Retina (tissue), 1 donor: ENCODE data around the gene PTPRG.

Experiments used
- DNase-seq: peaks from one replicate; pipeline ENCODE4 v3.0.0-alpha.2; 2016

The PTPRG gene

DNA sequence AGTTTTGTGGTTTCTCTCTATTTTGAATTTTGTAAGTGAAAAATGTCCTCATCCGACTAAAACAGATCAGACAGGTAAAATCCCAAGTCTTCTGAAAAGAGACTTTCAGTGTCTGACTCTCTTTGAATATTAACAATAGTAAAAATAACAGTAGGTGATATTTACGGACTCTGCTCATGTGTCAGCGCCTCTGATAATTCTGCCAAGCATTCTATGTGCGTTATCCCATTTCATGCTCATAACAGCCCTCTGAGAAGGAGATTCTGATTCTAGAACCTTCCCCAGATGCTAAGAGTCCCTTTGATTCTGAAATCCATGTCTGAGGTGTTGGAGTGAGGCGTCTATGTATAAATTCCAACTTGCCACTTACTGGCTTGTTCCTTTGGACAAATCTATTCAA lies 529.1 kb downstream of the PTPRG start:
- no peak for DNase-seq

GRCh38 chr3:62093025-62093424 lies 531.7 kb downstream of the PTPRG start:
- DNase-seq: no peak

DNA sequence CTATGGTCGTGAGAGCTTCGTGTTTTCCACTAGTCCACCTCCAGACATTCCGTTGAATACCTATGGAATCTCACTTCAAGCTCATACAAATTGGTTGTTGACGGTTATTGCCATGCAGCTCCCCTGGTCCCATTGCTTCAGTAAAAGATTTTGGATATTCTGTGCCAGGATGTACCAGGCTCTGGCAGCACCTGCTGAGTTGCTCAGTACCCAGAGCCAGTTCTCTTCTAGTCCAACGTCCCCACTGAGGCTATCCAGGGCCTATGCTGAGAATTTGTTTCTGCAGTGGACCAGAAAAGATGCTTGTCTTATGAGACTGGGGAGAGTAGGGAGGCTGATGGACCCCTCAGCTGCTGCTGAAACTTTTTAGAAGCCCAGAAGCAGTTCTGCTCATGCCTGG lies 533.1 kb downstream of the PTPRG start:
- no peak for DNase-seq

GRCh38 chr3:62095080-62095479 lies 533.7 kb downstream of the PTPRG start:
- DNase-seq: no peak

- DNase-seq: no peak
These were observed 534.4 kb downstream of the PTPRG start for GRCh38 chr3:62095756-62096155.

DNA sequence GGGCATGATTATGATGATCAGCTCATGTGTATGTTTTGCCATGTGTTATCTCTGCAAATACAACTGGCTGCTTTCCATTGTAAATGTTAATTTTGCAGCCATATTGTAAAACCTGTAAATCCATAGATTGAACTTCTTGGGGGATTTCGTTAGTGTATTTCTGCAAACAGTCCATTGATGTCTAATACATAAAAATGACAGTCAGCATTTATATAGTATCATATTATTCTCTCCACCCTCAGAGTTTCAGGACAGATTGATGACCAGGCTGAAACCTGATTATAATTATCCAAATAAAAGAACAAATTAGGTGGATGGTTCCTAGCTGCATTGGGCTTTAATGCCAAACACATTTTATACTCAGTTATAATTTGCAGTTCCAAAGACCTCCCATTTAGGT lies 535.1 kb downstream of the PTPRG start:
- no peak for DNase-seq

- no peak for DNase-seq
These were observed 535.8 kb downstream of the PTPRG start for GRCh38 chr3:62097121-62097520.

DNA sequence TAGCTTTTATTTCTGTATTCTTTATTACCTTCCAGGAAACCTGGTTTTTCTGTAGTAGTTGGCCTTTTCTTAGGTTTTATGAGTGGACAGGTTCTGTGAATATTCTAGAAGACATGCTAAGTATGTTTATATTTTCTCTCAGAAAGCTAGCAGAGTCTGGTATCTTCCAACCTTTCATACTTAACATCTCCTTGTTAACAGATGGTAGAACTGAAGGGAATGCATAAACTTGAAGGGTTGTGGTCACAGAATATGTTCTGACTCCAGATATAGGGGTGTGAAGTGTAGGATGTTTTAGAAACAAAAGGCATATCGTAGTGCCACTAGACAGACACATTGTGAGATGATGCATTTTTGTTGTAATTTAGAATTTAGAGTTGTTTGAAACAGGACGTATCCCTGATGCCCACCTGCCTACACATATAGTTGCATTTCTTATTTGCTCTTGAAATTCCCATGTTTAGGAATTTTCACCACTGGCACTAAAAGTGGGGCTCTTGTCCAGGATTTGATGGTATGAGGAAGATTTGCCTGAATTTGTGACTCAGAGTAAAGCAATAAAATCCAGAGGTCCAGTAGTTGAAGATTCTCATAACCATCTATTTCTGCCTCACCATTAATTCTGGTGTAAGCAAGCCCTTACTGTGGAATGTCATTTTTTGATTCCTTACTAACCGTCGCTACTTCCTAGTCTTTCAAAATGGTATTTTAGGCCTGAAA lies 537.4 kb downstream of the PTPRG start:
- no peak for DNase-seq

DNA sequence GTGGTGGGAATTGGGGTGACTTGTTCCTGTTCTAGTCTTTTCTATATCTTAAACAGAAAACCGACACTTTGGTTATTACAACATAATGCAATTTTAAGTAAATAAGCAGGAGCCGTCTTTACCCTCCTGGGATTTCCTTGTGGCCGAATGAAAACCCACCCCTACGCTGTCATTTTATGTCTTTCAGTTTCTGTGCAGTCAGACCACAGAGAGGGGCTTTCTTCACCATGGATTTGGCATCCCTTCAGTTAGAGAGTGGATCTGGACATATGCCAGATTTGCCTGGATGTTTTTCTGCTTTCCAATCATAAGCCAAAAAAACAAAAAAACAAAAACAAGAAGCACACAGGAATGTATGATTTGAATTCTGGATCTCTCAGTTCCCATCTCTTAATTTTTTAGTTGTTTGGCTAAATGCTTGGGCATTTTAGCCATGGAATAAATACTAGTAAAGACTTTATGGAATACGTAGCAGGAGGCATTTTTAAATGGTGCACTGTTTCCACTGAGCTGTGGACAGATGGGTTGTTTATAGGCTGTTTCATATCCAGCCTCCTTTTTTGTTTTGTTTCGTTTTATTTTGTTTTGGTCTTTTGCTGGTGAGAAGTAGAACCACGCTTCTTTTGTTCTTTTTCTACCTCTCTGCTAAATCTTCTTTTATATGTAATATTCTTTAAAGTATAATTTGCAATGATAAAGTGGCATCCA lies 539.1 kb downstream of the PTPRG start:
- no peak for DNase-seq

DNA sequence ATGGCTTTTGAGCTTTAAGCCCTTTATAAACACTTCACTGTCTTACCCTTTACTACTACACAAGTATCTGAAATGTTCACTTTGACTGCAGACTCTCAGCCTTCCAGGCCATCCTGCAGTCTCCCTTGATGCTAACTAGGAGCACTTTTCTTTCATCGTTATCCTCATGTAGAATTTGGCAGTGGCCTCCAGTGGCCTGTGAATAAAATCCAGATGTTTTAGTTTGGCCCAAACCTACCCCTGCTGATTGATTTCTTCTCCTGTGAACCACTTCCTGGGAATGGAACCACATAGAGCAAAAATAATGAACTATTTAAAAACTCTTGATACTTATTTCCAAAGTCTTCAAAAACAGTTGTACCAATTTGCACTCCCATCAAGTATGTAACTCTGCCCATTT lies 540.1 kb downstream of the PTPRG start:
- no peak for DNase-seq

DNA sequence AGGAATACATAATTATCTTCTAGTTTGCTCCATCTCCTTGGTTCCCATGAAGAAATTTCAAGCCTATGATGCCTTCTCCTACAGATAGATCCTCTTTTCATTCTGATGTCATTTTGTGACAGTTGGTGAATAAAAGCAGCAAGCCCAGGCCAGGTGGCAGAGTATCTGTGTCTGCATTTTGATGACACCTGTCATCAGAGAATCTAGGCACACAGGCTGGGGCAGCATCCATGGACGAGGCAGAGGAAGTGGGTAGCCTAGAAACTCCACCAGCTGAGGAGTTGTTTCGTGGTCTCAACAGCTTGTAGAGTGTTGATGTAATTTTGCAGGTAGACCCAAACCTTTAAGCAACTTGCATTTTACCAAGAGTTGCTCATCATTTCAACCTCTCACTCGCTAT lies 542.2 kb downstream of the PTPRG start:
- no peak for DNase-seq

DNA sequence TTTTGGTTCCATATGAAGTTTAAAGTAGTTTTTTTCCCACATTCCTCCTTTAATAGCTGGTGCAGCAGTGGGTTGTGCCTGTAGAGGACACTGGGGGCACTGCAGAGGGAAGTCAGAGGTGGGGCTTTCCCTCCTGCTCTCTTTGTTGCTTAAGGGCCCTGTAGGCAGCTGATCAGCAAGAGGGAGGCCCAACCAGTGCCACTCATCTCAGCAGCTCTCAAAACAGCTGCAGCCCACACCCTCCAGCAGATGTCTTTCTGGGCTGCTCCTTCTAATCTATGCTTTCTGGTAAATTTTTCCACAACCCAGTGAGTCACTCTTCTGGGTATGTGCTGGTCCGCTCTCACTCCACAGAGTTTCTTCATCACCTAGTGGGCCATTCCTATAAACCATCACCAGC lies 548.2 kb downstream of the PTPRG start:
- no peak for DNase-seq

DNA sequence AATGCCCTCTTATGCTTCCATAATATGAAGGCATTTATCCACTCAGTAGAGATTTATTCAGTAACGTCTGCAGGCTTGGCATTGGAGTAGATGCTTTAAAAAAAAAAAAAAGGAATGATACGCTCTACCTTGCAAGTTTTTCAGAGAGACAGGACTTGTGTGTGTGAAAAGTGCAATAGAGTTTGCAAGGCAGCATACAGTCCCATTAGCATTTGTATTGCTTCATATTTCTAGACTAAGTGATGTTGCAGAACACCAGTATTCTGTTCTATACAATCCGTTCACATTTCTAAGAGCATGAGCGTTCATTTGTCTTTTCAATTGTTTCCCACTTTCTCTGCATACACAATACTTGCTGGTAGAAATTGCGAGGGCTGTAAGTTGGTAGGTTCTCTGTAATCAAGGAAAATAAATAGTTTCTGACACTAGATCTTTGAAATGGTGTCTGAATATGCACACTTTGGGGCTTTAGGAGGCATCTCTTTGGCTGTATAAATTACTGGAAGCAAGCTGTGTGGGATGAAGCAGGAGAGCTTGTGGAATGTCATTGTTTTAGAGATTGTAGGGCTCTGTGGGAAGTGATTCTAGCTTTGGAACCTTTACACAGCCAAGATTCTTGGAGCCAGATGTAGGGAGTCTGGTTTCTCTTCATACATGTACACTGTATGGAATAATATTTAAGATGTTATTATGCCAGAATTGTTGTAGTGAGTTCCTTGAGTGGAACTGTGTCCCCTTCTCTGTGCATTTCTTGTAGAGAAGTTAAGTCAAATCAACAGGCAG lies 549.3 kb downstream of the PTPRG start:
- no peak for DNase-seq

- no peak for DNase-seq
These were observed 551.7 kb downstream of the PTPRG start for GRCh38 chr3:62113092-62113491.

DNA sequence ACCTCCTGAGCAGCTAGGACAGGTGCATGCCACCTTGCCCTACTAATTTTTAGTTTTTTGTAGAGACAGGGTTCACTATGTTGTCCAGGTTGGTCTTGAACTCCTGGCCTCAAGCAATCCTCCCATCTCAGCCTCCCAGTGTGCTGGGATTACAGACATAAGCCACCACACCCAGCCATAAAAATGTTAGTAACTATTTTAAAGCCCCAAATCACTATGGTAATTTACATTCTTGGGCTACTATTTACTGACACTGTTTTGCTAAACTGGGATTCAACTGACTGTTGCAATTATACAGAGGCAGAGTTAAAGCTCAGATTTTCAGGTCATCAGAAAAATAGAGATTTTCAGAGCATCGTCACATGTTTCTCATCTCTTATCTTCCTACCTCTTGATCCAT lies 553.4 kb downstream of the PTPRG start:
- DNase-seq: no peak

DNA sequence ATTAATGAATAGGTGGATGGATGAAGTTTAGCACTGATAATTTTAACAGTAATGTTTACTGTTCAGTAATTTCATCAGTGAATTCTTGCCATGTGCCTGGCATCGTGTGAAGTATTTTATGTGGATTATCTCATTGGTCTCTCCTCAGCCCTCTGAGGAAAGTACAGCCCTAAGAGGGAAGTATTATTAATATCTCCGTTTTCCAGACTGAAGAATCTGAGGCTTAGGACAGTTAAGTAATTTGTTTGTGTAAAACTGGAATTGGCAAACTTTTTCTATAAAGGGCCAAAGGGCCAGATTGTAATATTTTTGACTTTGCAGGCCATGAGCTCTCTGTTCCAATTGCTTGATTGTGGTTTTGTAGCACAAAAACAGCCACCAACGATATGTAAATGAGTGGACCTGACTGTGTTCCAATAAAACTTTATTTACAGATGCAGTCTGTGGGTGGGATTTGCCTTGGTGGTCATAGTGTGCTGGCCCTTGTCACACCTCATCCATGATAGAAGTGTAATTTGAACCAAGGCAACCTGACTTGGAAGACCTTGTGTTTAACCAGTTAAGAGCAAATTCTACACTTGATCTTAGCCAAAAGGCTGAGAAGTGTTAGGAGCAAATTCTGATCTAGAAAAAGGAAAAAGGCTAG lies 556.7 kb downstream of the PTPRG start:
- no peak for DNase-seq

- DNase-seq: no peak
These were observed 557.8 kb downstream of the PTPRG start for GRCh38 chr3:62119139-62119538.

DNA sequence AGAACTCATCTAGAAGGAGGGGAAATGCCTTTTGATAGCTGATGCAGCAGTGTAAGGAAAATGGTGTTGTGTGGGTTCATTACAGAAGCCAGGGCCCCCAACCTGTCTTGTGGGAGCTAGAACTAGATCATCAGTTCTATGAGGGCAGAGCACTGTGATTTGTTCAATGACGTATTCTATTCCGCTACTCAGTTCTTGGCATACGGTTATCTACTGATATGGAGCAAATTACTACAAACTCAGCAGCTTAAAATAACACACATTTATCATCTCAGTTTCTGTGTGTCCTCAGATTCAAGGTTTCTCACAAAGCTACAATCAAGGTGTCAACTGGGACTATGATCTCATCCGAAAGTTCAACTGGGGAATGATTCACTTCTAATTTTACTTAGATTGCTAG lies 561.4 kb downstream of the PTPRG start:
- no peak for DNase-seq

DNA sequence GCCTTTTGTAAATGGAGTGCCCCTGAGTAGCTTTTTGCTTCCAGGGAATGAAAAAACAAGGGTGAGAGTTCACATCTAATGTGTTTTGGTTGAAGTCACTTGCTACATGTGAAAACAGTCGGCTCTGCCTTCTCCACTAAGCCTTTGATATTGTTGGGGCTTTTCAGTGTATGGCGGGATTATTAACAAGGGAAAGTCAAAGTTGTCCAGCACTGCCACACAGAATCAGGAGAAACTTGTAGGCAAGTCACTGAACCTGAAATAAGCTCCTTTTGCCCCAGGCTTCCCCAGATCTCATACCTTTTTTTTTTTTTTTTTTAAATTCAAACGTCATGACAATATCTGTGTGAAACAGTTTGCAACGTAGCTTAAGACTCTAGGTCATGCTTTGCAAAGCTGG lies 564.0 kb downstream of the PTPRG start:
- no peak for DNase-seq

DNA sequence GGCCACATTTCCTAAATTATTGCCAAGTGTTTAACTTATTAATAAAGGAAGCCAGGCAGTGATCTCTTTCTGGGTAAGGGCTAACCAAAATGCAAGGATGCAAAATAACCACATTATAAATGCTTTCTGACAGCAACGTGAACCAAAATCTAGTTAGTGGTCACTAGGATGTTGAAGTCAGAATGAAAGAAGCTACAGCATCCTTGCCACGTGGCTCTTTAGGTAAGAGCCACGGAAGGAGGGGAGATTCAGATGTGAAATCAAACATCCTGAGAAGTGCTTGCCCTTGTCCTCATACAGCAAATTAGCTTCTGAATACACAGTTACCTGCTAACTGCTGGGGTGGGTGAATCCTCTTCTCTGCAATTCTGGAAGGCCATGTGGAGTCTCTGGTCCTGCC lies 565.7 kb downstream of the PTPRG start:
- DNase-seq: no peak

DNA sequence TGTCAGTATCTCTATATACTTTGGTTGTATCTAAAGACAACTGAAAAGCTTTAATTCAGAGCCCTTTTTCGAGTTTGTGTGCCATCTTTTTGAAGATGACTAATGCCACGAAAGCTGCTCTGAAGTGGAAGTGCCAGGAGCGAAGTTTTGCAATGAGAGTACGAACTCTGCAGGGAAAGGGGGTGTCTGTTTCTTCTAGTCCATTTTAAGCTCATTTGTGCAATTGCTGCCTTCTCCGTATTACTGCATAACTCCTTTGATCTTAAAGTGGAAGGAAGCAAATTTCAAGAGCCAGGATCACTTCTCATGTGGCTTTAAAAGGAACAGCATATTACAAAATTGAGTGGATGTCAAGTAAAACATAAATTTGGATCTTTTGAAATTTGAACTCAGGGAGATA lies 566.7 kb downstream of the PTPRG start:
- no peak for DNase-seq

GRCh38 chr3:62128681-62129080 lies 567.3 kb downstream of the PTPRG start:
- DNase-seq: no peak

- DNase-seq: no peak
These were observed 569.7 kb downstream of the PTPRG start for GRCh38 chr3:62131050-62131449.

GRCh38 chr3:62131620-62132019 lies 570.2 kb downstream of the PTPRG start:
- DNase-seq: no peak
